ENCODE measurements around the gene RSPH3.

Gene RSPH3

GRCh38 chr6:158977382-158977781 is 22.6 kb downstream of the RSPH3 start:
- H2AFZ ChIP-seq (ENCODE audit: low read length), result no peak overlapping the region
- no peaks in the 10 kb centered on the region for H3K9me2 ChIP-seq (ENCODE audit: low read depth, low read length)
- H3F3A ChIP-seq (ENCODE audit: insufficient read depth, low read length), result no peaks in the 10 kb centered on the region
- no peaks in the 10 kb centered on the region for H3K79me2 ChIP-seq (ENCODE audit: insufficient read depth, low read length)
- no peaks in the 10 kb centered on the region for H3K9me3 ChIP-seq (ENCODE audit: low read length)
- no peaks in the 10 kb centered on the region for H4K20me1 ChIP-seq (ENCODE audit: insufficient read depth, low read length)
- H3K4me3 ChIP-seq (ENCODE audit: low read depth, low read length, poor library complexity, severe bottlenecking), result no peak overlapping the region
- H3K27ac ChIP-seq (ENCODE audit: low read depth, low read length, poor library complexity, severe bottlenecking), result no peak overlapping the region
- TF ChIP-seq EZH2 (IDR thresholded peaks at IDR 0.05; ENCODE audit: borderline replicate concordance, low read length) (no peak), CTCF (IDR thresholded peaks at IDR 0.05; ENCODE audit: low read length) (no peak)
- H3K27me3 ChIP-seq (ENCODE audit: insufficient read depth, low read length), result no peaks in the 10 kb centered on the region
- H3K4me1 ChIP-seq (ENCODE audit: insufficient read depth, low read length, severe bottlenecking), result no peaks in the 10 kb centered on the region
- no peak overlapping the region for H3K4me2 ChIP-seq (ENCODE audit: low read length)
- no peaks in the 10 kb centered on the region for H3K36me3 ChIP-seq (ENCODE audit: insufficient read depth, low read length)
- H3K9ac ChIP-seq (ENCODE audit: low read length), result no peak overlapping the region

GRCh38 chr6:158972241-158973233 is 27.5 kb downstream of the RSPH3 start:
- Histone ChIP-seq H3K9ac (ENCODE audit: low read length) (no peak overlapping the region; the same call in 1 of the 2 replicates), H4K20me1 (ENCODE audit: insufficient read depth, low read length) (no peaks in the 10 kb centered on the region), H3K27ac (ENCODE audit: low read depth, low read length, poor library complexity, severe bottlenecking) (no peak overlapping the region), H3K9me3 (ENCODE audit: low read length) (peaks cover 8% of the 10 kb centered on the region), H3K27me3 (ENCODE audit: insufficient read depth, low read length) (no peaks in the 10 kb centered on the region), H3K36me3 (ENCODE audit: insufficient read depth, low read length) (peaks cover 4% of the 10 kb centered on the region; the same call in 1 of the 2 replicates), H3F3A (ENCODE audit: insufficient read depth, low read length) (no peaks in the 10 kb centered on the region), H2AFZ (ENCODE audit: low read length) (no peak overlapping the region), H3K4me3 (ENCODE audit: low read depth, low read length, poor library complexity, severe bottlenecking) (no peak overlapping the region), H3K79me2 (ENCODE audit: insufficient read depth, low read length) (no peaks in the 10 kb centered on the region), H3K4me1 (ENCODE audit: insufficient read depth, low read length, severe bottlenecking) (no peaks in the 10 kb centered on the region), H3K4me2 (ENCODE audit: low read length) (no peak overlapping the region), H3K9me2 (ENCODE audit: low read depth, low read length) (no peaks in the 10 kb centered on the region)
- TF ChIP-seq CTCF (IDR thresholded peaks at IDR 0.05; ENCODE audit: low read length) (peak; percentile 67), EZH2 (IDR thresholded peaks at IDR 0.05; ENCODE audit: borderline replicate concordance, low read length) (no peak)

- H3K9me2 ChIP-seq (ENCODE audit: low read depth, low read length), result no peaks in the 10 kb centered on the region
- no peak overlapping the region for H2AFZ ChIP-seq (ENCODE audit: low read length)
- peaks cover 10% of the 10 kb centered on the region for H3K9me3 ChIP-seq (ENCODE audit: low read length)
- no peaks in the 10 kb centered on the region for H3K27me3 ChIP-seq (ENCODE audit: insufficient read depth, low read length)
- no peak for TF ChIP-seq EZH2 (IDR thresholded peaks at IDR 0.05; ENCODE audit: borderline replicate concordance, low read length)
- H3K9ac ChIP-seq (ENCODE audit: low read length), result no peak overlapping the region
- no peak overlapping the region for H3K27ac ChIP-seq (ENCODE audit: low read depth, low read length, poor library complexity, severe bottlenecking)
- no peaks in the 10 kb centered on the region for H3K4me1 ChIP-seq (ENCODE audit: insufficient read depth, low read length, severe bottlenecking)
- no peak overlapping the region for H3K4me2 ChIP-seq (ENCODE audit: low read length)
- H3K79me2 ChIP-seq (ENCODE audit: insufficient read depth, low read length), result no peaks in the 10 kb centered on the region
- H3K4me3 ChIP-seq (ENCODE audit: low read depth, low read length, poor library complexity, severe bottlenecking), result no peak overlapping the region
- no peaks in the 10 kb centered on the region for H3F3A ChIP-seq (ENCODE audit: insufficient read depth, low read length)
- H4K20me1 ChIP-seq (ENCODE audit: insufficient read depth, low read length), result no peaks in the 10 kb centered on the region
- H3K36me3 ChIP-seq (ENCODE audit: insufficient read depth, low read length), result peaks cover 4% of the 10 kb centered on the region; the same call in 1 of the 2 replicates
Observed at GRCh38 chr6:158970640-158971275, 29.2 kb downstream of the RSPH3 start.
